K562 (cell line): ENCODE results near the gene DOCK6. TPM values are rescaled to one million over a fixed set of nuclear protein-coding genes. Genes with fewer than 3 reads are reported as not detected.

ENCODE experiments used
- ATAC-seq: fragments of 200-7000 bp; cut with Tn5 transposase; 3 replicates; pipeline ENCODE4 v1.9.1; 2020; ENCODE audit warnings: moderate library complexity
- BruUV-seq: library from RNA; stranded (reverse); fragments of 400-500 nt; replicated peaks from 2 replicates; lab custom pipeline; 2021; lab: Mats Ljungman, UMichigan
- CTCF ChIA-PET: fragments of 300-600 bp; formaldehyde crosslinking; extraction: SDS; loops from one replicate; lab custom pipeline; 2021; ENCODE audit warnings: low intra/inter-chr PET ratio; lab: Yijun Ruan, JAX
- POLR2A ChIA-PET: fragments of 300-600, 350-650 bp; sonication (Branson Sonifier 250); formaldehyde crosslinking; extraction: SDS; loops from one replicate; lab custom pipeline; 2021; ENCODE audit warnings: antibody characterized with exemption, inconsistent platforms; lab: Yijun Ruan, JAX
- DNase-seq, 4 experiments: peaks; one replicate each; pipeline versions ENCODE4 v3.0.0 to v3.0.0-alpha.2; 2011 to 2018; ENCODE audit warnings: low spot score in 3 of 4, mixed read lengths in 3 of 4; ENCODE audit errors: extremely low read depth in 1 of 4
- FAIRE-seq: peaks from 2 replicates; lab custom pipeline; 2011; peaks lifted over from hg19 to GRCh38; lab: Jason Lieb, UNC
- H2AFZ ChIP-seq: 2 replicates; pipeline ENCODE4 v1.6.0; 2011; ENCODE audit warnings: low read depth, low read length, control low read depth, inconsistent platforms
- H3K27ac ChIP-seq: fragments of 200-600 bp; 3 replicates; pipeline ENCODE4 v1.8.0; 2011; ENCODE audit warnings: low read depth, mild to moderate bottlenecking, control low read depth, inconsistent platforms, low read length, moderate library complexity, mixed read lengths; ENCODE audit errors: extremely low read depth
- H3K27me3 ChIP-seq, 2 experiments: fragments of 300-600 bp in 1 of 2; 2 replicates in 1 of 2; 3 replicates in 1 of 2; pipeline versions ENCODE4 v1.6.0 to v1.8.0; 2011; ENCODE audit warnings: inconsistent platforms in 2 of 2, low read length in 2 of 2, mild to moderate bottlenecking in 1 of 2, mixed read lengths in 1 of 2, moderate library complexity in 1 of 2; ENCODE audit not compliant: control insufficient read depth in 2 of 2, insufficient read depth in 2 of 2
- H3K36me3 ChIP-seq: fragments of 300-600 bp; 3 replicates; pipeline ENCODE4 v1.8.0; 2011; ENCODE audit warnings: mild to moderate bottlenecking, low read length, inconsistent platforms; ENCODE audit not compliant: control insufficient read depth, insufficient read depth
- H3K4me1 ChIP-seq, 2 experiments: fragments of 200-600 bp in 1 of 2; replicated peaks in 1 of 2; 2 replicates in 1 of 2; 3 replicates in 1 of 2; pipeline versions ENCODE4 v1.5.1 to v1.8.0; 2011; ENCODE audit warnings: inconsistent platforms in 2 of 2, low read length in 2 of 2, mild to moderate bottlenecking in 1 of 2, mixed read lengths in 1 of 2, moderate library complexity in 1 of 2; ENCODE audit not compliant: control insufficient read depth in 2 of 2, insufficient read depth in 2 of 2
- H3K4me2 ChIP-seq: 2 replicates; pipeline ENCODE4 v1.6.1; 2011; ENCODE audit warnings: low read length, control low read depth, inconsistent platforms, mixed read lengths; ENCODE audit not compliant: insufficient read depth
- H3K4me3 ChIP-seq: fragments of 200-600 bp; sonication (generic), shearing (Covaris generic); 2 replicates; pipeline ENCODE4 v1.5.1; 2016; ENCODE audit warnings: control low read depth, inconsistent platforms
- H3K79me2 ChIP-seq: fragments of 200-600 bp; 3 replicates; pipeline ENCODE4 v1.8.0; 2011; ENCODE audit warnings: low read length, inconsistent platforms; ENCODE audit not compliant: control insufficient read depth, insufficient read depth
- H3K9ac ChIP-seq, 2 experiments: 2 replicates each; pipeline versions ENCODE4 v1.6.0 to v1.6.1; 2011; ENCODE audit warnings: low read depth in 2 of 2, low read length in 2 of 2, control low read depth in 1 of 2, inconsistent platforms in 1 of 2, mild to moderate bottlenecking in 1 of 2, mixed read lengths in 1 of 2; ENCODE audit not compliant: insufficient read depth in 1 of 2
- H3K9me1 ChIP-seq: one replicate; pipeline ENCODE4 v1.6.0; 2011; ENCODE audit warnings: inconsistent platforms, mild to moderate bottlenecking, low read length, moderate library complexity; ENCODE audit not compliant: control insufficient read depth, insufficient read depth
- H3K9me3 ChIP-seq: replicated peaks from 2 replicates; pipeline ENCODE4 v1.5.1; 2011; ENCODE audit warnings: low read depth, low read length, inconsistent platforms; ENCODE audit not compliant: control insufficient read depth, insufficient read depth
- H4K20me1 ChIP-seq: replicated peaks from 2 replicates; pipeline ENCODE4 v1.6.1; 2011; ENCODE audit warnings: low read length, inconsistent platforms, mixed read lengths; ENCODE audit not compliant: control insufficient read depth, insufficient read depth
- AFF4 ChIP-seq: sonication (generic); formaldehyde crosslinking; IDR thresholded peaks from 2 replicates; pipeline ENCODE4 v1.8.0; 2023; ENCODE audit warnings: mild to moderate bottlenecking, missing genetic modification reagents
- ZBTB33 ChIP-seq: sonication (generic); formaldehyde crosslinking; IDR thresholded peaks from 2 replicates; pipeline ENCODE4 v1.8.1; 2023; ENCODE audit warnings: mild to moderate bottlenecking, missing genetic modification reagents
- WGBS: fragments of 100-300 bp; shearing (Covaris generic); methylation state at CpG from one replicate; pipeline ENCODE4 v1.1.6; 2016; ENCODE audit warnings: low coverage, mixed read lengths; ENCODE audit not compliant: insufficient coverage; ENCODE audit errors: missing lambda C conversion rate; 5-methylcytosine and 5-hydroxymethylcytosine counted together
- in situ Hi-C: fragments of 300-500 bp; cut with MboI; formaldehyde crosslinking; loops from 4 replicates; pipeline ENCODE4 v1.15.0; 2018; ENCODE audit warnings: inconsistent platforms, mixed read lengths
- intact Hi-C: fragments of 100-400 bp; cut with micrococcal nuclease; formaldehyde crosslinking; loops from 2 replicates; pipeline ENCODE4 v1.14.2; 2022
- polyA plus RNA-seq, 8 experiments: library from polyadenylated mRNA; depleted of rRNA in 4 of 8; stranded (reverse) in 5 of 8; unstranded in 3 of 8; fragments of >200 nt; fragmentation: Nextera tagmentation in 2 of 8; fragmentation: Illumina TruSeq in 1 of 8; extraction: Ambion mirVana in 2 of 8; extraction: Trizol in 1 of 8; gene quantifications; 2 replicates each; pipeline versions ENCODE4 v1.2.1 to v1.2.3, GENCODE V29; 2011 to 2014; ENCODE audit warnings: inconsistent platforms in 1 of 8, missing spikeins in 1 of 8
- total RNA-seq, 7 experiments: library from RNA; depleted of rRNA in 6 of 7; stranded (reverse); fragments of >200 nt in 6 of 7; fragmentation: Illumina TruSeq in 2 of 7; extraction: Trizol in 2 of 7; gene quantifications; 2 replicates each; pipeline versions ENCODE4 v1.2.1 to v1.2.3, GENCODE V29; 2011 to 2021; ENCODE audit warnings: low replicate concordance in 1 of 7

Gene DOCK6
- total and polyA plus RNA-seq, 9 of the 15 experiments (the other 6 are each of a cell fraction or from before 2014, with no cell fraction given), result 0.35 to 19.3 (median 3.8) TPM

GRCh38 chr19:11247934-11248333 lies 14.4 kb downstream of the DOCK6 start:
- Histone ChIP-seq H3K27me3 (no peaks in the 10 kb centered on the region), H3K27ac (no peak overlapping the region), H3K4me1 (peaks cover 0 to 12% of the 10 kb centered on the region in 2 experiments; a peak in 2 of 5 replicates), H3K4me2 (no peak overlapping the region), H3K36me3 (peaks cover 23% of the 10 kb centered on the region; the same call in 2 of the 3 replicates), H3K9me3 (no peaks in the 10 kb centered on the region), H3K4me3 (no peak overlapping the region), H3K79me2 (no peaks in the 10 kb centered on the region), H4K20me1 (no peaks in the 10 kb centered on the region), H3K9ac (no peak overlapping the region), H3K9me1 (no peaks in the 10 kb centered on the region), H2AFZ (no peak overlapping the region)
- DNase-seq (no peak), FAIRE-seq (no peak), ATAC-seq (no peak)
- CTCF ChIA-PET, result no interaction called here
- BruUV-seq, result no TSS peak
- TF ChIP-seq ZBTB33 (peak; percentile 62; the same call in 1 of the 2 replicates), AFF4 (CRISPR knock-in tag) (no peak)
- in situ Hi-C loops (no loop called here), intact Hi-C loops (no loop called here)
- POLR2A ChIA-PET, result interaction anchor here (0.7 kb wide), 1 partner anchor 123 kb away, joined by 3 read pairs; no protein-coding TSS in a partner anchor
- WGBS, result 74% methylated on average over 14 of the region's 14 CpGs
